ENCODE data around the gene DNAH17. TPM values are rescaled to one million over a fixed set of nuclear protein-coding genes. Genes with fewer than 3 reads are reported as not detected.

The DNAH17 gene
- total and polyA plus RNA-seq, 2 of the 8 experiments (the other 6 are each of a cell fraction or from before 2014, with no cell fraction given), result 0.14 to 0.67 TPM

DNA sequence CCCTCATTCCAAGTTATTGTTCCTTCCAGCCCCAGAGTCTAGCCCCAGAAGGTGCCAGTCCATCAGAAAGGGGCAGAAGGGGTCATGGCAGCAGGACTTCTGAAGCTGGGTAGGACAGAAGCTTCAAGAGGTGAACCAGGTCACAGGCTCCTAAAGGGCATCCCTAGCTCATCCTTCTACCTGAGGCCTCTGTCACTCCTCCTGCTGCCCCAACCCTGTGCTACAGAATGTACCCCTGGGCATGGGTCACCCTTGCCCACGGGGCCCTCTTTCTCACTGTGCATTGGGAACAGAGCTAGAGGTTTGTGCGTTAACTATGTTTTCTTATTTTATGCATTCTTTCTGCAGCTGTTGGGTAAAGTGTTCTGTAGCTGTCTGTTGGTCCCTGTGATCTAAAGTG lies 46.5 kb downstream of the DNAH17 start (continued):
- TF ChIP-seq, protein P1, sequence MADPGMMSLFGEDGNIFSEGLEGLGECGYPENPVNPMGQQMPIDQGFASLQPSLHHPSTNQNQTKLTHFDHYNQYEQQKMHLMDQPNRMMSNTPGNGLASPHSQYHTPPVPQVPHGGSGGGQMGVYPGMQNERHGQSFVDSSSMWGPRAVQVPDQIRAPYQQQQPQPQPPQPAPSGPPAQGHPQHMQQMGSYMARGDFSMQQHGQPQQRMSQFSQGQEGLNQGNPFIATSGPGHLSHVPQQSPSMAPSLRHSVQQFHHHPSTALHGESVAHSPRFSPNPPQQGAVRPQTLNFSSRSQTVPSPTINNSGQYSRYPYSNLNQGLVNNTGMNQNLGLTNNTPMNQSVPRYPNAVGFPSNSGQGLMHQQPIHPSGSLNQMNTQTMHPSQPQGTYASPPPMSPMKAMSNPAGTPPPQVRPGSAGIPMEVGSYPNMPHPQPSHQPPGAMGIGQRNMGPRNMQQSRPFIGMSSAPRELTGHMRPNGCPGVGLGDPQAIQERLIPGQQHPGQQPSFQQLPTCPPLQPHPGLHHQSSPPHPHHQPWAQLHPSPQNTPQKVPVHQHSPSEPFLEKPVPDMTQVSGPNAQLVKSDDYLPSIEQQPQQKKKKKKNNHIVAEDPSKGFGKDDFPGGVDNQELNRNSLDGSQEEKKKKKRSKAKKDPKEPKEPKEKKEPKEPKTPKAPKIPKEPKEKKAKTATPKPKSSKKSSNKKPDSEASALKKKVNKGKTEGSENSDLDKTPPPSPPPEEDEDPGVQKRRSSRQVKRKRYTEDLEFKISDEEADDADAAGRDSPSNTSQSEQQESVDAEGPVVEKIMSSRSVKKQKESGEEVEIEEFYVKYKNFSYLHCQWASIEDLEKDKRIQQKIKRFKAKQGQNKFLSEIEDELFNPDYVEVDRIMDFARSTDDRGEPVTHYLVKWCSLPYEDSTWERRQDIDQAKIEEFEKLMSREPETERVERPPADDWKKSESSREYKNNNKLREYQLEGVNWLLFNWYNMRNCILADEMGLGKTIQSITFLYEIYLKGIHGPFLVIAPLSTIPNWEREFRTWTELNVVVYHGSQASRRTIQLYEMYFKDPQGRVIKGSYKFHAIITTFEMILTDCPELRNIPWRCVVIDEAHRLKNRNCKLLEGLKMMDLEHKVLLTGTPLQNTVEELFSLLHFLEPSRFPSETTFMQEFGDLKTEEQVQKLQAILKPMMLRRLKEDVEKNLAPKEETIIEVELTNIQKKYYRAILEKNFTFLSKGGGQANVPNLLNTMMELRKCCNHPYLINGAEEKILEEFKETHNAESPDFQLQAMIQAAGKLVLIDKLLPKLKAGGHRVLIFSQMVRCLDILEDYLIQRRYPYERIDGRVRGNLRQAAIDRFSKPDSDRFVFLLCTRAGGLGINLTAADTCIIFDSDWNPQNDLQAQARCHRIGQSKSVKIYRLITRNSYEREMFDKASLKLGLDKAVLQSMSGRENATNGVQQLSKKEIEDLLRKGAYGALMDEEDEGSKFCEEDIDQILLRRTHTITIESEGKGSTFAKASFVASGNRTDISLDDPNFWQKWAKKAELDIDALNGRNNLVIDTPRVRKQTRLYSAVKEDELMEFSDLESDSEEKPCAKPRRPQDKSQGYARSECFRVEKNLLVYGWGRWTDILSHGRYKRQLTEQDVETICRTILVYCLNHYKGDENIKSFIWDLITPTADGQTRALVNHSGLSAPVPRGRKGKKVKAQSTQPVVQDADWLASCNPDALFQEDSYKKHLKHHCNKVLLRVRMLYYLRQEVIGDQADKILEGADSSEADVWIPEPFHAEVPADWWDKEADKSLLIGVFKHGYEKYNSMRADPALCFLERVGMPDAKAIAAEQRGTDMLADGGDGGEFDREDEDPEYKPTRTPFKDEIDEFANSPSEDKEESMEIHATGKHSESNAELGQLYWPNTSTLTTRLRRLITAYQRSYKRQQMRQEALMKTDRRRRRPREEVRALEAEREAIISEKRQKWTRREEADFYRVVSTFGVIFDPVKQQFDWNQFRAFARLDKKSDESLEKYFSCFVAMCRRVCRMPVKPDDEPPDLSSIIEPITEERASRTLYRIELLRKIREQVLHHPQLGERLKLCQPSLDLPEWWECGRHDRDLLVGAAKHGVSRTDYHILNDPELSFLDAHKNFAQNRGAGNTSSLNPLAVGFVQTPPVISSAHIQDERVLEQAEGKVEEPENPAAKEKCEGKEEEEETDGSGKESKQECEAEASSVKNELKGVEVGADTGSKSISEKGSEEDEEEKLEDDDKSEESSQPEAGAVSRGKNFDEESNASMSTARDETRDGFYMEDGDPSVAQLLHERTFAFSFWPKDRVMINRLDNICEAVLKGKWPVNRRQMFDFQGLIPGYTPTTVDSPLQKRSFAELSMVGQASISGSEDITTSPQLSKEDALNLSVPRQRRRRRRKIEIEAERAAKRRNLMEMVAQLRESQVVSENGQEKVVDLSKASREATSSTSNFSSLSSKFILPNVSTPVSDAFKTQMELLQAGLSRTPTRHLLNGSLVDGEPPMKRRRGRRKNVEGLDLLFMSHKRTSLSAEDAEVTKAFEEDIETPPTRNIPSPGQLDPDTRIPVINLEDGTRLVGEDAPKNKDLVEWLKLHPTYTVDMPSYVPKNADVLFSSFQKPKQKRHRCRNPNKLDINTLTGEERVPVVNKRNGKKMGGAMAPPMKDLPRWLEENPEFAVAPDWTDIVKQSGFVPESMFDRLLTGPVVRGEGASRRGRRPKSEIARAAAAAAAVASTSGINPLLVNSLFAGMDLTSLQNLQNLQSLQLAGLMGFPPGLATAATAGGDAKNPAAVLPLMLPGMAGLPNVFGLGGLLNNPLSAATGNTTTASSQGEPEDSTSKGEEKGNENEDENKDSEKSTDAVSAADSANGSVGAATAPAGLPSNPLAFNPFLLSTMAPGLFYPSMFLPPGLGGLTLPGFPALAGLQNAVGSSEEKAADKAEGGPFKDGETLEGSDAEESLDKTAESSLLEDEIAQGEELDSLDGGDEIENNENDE (IDR thresholded peaks at IDR 0.05; ENCODE audit: insufficient replicate concordance, low read length), result no peak
- TF ChIP-seq, protein P2, sequence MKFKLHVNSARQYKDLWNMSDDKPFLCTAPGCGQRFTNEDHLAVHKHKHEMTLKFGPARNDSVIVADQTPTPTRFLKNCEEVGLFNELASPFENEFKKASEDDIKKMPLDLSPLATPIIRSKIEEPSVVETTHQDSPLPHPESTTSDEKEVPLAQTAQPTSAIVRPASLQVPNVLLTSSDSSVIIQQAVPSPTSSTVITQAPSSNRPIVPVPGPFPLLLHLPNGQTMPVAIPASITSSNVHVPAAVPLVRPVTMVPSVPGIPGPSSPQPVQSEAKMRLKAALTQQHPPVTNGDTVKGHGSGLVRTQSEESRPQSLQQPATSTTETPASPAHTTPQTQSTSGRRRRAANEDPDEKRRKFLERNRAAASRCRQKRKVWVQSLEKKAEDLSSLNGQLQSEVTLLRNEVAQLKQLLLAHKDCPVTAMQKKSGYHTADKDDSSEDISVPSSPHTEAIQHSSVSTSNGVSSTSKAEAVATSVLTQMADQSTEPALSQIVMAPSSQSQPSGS (IDR thresholded peaks at IDR 0.05; ENCODE audit: low read length), result no peak
- TF ChIP-seq HDAC2 (IDR thresholded peaks at IDR 0.05; ENCODE audit: borderline replicate concordance in 1 of 2, low read depth in 2 of 2, low read length in 2 of 2) (no peak), BACH1 (IDR thresholded peaks at IDR 0.05; ENCODE audit: low read length) (no peak), KDM5A (IDR thresholded peaks at IDR 0.05; ENCODE audit: low read length) (no peak), POLR2AphosphoS5 (IDR thresholded peaks at IDR 0.05; ENCODE audit: low read depth, low read length) (no peak), GABPA (IDR thresholded peaks at IDR 0.05; ENCODE audit: borderline replicate concordance, insufficient read depth, low read length) (no peak), SP4 (IDR thresholded peaks at IDR 0.05; ENCODE audit: low read length) (no peak)
